HG03095 (cell line): ENCODE results near the gene MACROD2.

Experiments used
- ATAC-seq: cut with Tn5 transposase; IDR thresholded peaks from one replicate; pipeline ENCODE4 v1.9.1; 2021; ENCODE audit warnings: moderate library complexity; ENCODE audit not compliant: unreplicated experiment

MACROD2 gene

DNA sequence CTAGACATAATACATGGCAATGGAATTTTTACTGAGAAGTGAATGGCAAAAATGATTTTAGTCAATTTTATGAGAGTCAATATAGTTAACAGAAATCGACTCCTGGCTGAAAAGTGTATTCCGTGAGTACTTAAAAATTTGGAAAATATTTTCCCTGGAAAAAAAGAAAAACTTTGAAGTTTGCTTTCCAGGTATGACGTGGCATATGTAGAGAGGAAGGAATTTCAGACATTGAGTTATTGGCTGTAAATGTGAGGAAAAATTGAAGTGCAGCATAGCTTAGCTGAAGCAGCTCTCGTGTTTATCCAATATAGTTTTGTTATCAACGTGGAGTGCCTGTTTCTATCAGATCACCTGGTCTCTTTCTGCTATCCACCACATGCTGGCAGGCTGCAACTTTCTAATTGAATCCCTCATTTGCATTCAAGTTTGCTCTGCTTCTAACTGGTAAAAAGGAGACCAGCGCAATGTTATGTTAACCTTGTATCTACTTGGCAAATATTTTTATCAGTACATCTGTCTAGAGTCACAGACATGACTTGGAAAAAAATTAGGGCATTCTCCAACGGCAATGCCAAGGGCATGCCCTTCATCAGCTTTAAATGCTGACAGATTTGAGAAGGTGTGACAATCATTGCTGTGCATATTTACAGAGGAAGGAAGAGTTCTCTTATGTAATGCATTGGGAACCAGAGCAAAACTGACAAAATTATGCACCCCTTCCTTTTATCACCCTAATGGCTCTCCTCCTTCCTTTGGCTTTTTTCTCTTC is 1444.9 kb downstream of the MACROD2 start:
- ATAC-seq, result no peak

DNA sequence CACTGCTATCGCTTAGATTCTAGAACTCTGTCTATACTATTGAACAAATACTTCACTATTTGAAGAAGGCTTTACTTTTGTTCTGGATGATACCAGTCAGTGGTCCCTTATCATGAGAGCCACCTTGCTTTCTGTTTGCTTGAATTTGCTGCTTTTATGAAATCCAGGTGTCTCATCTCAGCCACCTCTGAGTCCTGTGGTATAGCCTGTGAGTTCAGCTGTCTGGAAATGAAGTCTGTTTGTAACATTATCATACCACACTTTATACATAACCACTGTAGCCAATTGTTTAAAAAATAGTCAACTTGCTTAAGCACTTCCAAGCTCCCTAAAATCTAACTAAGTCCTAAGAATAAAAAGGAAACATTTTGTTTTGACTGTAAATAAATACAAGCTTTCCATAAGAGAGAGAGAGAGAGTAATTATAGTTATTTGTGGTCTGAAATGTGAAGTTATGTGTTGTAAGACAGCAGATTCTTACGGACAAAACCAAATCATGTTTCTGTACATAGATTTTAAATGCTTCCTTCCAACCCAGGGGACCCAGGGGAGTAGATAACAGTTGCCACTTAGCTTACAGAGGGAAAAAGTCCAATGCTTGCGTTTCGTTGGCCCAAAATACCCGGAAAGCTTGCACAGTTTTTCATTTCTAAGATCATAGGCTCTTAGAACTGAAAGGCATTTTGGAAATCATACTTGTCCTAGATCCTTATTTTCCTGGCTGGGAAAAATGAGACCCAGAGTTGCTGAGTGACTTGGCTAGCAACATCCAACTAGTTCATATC is 1449.9 kb downstream of the MACROD2 start:
- no peak for ATAC-seq

DNA sequence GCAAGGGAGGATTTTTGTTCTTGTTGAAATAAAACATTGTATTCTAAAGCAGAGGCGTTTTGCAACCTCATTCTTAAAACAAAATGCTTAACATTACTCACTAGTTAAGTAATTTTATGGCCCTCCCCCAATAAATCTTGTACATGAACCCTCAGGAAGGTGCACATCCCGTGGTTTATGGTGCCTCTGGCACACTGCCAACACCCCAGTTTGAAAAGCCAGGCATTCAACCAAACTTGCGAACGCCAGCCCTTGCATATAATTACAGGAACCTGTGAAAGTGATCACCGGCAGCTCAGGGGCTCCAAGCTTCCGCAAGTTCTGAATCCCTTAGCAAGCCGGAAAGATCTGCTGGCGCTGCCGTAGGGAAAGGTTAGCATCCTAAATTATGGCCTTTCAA is 1451.1 kb downstream of the MACROD2 start:
- no peak for ATAC-seq

- no peak for ATAC-seq
These were observed 1452.2 kb downstream of the MACROD2 start for GRCh38 chr20:15447549-15447948.

GRCh38 chr20:15449061-15449460 is 1453.7 kb downstream of the MACROD2 start:
- no peak for ATAC-seq

DNA sequence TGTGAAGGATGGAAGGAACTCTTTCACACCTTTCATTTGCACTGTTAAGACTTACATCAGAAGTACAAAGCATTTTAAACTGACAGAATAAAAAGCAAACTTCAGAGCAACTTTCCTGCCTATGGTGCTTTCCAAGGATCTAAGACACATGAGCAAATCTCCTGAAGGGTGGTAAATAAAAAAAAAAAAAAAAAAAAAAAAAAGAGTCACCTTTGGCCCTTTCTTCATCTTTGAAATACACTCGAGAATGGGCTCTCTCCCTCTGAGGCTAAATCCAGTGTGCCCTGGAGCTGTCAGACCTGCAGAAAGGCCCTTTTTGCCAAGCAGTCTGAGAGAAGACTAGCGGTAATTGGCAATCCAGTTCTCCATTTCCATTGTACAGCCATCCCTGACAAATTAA is 1455.9 kb downstream of the MACROD2 start:
- no peak for ATAC-seq

DNA sequence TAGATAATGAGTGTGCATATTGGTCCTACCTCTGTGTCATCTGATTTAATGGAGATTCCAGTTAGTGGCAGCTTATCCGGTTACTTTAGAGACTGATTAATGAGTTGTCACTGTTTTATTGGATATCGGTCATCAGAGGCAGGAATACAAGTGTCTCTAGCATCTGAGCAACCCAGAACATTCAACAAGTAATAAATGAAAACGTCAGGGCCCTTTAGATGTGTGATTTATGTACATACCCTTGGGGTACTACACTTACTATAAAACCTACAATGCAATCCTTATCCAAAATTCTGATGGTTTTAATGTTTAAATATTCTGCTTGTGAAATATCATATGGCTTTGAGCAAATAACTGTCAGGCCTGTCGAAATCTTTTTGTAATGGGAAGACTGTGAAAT is 1460.0 kb downstream of the MACROD2 start:
- no peak for ATAC-seq

- no peak for ATAC-seq
These were observed 1466.6 kb downstream of the MACROD2 start for GRCh38 chr20:15461938-15462337.

GRCh38 chr20:15475483-15475882 is 1480.2 kb downstream of the MACROD2 start:
- ATAC-seq, result no peak

- ATAC-seq, result no peak
These were observed 1480.9 kb downstream of the MACROD2 start for GRCh38 chr20:15476186-15476585.

GRCh38 chr20:15476781-15477180 is 1481.5 kb downstream of the MACROD2 start:
- no peak for ATAC-seq

- no peak for ATAC-seq
These were observed 1487.2 kb downstream of the MACROD2 start for GRCh38 chr20:15482525-15482924.

DNA sequence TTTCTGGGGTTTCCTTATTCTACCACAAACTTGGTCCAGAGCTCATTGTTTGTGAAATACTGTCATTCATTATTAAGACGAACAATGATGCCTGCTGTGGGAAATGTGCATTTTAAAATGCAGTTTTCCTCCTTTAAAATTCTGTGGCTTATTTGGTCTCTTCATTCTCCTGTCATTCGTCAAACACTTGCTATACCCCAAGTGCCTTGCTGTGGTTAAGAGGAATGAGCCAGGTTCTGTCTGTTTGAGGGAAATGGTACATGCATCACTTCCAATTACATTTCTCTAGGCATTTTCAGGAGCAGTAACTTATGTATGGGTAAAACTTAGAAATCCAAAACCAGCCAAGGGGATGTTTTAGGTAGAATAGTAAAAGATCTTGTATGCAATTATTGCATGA is 1490.2 kb downstream of the MACROD2 start:
- no peak for ATAC-seq

GRCh38 chr20:15487030-15487429 is 1491.7 kb downstream of the MACROD2 start:
- ATAC-seq, result no peak

- ATAC-seq, result no peak
These were observed 1492.4 kb downstream of the MACROD2 start for GRCh38 chr20:15487682-15488081.

GRCh38 chr20:15491575-15491974 is 1496.3 kb downstream of the MACROD2 start:
- no peak for ATAC-seq

DNA sequence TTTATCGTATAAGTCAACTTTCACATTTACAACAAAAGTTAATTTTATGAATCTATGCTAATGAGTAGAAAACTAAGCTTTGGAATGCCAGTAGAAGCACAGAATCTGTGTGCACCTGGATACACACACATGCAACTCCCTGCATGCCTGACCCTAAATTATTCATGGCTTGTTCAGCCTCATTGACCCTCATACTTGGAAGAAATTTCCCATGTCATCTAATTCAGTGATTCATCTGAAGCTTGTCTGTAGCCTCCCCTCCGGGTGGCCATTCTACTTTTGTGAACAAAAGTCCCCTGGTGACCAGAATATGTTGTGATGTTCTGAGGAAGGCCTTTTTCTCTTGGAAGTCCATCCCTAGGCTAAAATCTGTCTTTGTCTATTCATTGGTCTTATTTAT is 1499.5 kb downstream of the MACROD2 start:
- no peak for ATAC-seq

- ATAC-seq, result no peak
These were observed 1501.3 kb downstream of the MACROD2 start for GRCh38 chr20:15496501-15497039.

- no peak for ATAC-seq
These were observed 1503.6 kb downstream of the MACROD2 start for GRCh38 chr20:15498926-15499325.

GRCh38 chr20:15506311-15506710 is 1511.0 kb downstream of the MACROD2 start:
- no peak for ATAC-seq

DNA sequence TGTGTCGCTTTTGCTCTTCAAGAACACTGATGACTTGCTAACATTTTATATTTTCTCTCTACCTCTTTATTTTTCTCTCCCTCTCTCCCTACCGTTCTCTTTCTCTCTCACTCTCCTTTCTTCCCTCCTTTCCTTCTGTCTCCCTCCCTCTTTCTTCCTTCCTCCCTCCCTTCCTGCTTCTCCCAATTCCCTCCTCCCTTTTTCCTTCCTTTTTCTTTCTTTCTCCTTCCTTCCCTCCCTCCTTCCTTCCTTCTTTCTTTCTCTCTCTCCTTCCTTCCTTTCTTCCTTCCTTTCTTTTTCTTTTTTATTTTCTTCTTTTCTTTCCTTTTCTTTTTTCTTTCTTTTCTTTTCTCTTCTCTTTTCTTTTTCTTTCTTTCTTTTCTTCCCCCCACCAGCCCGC is 1511.8 kb downstream of the MACROD2 start:
- ATAC-seq, result no peak

GRCh38 chr20:15511551-15511950 is 1516.2 kb downstream of the MACROD2 start:
- ATAC-seq, result no peak
